ENCODE results near the gene MCC.

DNA sequence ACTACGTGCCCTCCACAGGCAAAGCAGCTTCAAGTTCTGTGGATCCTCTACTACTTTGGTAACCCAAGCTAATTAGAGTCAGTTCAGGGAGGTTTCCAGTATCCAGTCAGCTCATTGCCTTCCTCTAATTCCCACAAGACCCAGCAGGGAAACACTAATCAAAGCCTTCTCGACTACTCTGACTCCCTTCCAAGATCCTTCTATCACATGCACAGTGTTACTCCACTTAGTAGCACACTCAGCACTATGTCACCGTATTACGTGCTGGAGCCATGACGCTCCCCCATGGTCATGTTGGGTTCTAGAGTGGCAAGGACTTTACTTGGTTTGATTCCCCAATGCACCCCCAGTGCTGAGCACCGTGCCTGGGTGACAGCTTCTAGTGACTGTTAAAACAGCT lies 458.6 kb downstream of the MCC start:
- no peak for TF ChIP-seq POLR2A (IDR thresholded peaks at IDR 0.05; ENCODE audit: low read length)
- no peak for TF ChIP-seq GATA1 (IDR thresholded peaks at IDR 0.05; ENCODE audit: low read depth, low read length)

All from erythroblast (primary cell).